GM19438 (cell line): ENCODE data around the gene DDX25.

Experiments
- ATAC-seq: cut with Tn5 transposase; IDR thresholded peaks from one replicate; pipeline ENCODE4 v1.9.1; 2021; ENCODE audit warnings: low read depth; ENCODE audit not compliant: unreplicated experiment

The DDX25 gene

DNA sequence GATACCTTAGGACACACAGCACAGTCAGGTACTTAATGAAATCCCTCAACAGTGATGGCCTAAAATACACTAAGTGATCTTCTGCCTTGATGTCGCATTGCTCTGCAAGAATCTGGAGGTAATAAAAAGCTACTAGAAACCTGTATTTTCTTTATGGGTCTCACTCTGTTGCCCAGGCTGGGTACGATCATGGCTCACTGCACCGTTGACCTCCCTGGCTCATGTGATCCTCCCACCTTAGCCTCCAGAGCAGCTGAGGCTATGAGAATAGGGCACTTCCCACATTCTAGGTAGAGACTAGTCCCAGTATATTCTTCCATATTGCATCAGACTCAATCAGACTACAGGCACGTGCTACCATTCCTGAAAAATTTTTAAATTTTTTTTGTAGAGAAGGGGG lies 63.2 kb downstream of the DDX25 start:
- ATAC-seq, result no peak

DNA sequence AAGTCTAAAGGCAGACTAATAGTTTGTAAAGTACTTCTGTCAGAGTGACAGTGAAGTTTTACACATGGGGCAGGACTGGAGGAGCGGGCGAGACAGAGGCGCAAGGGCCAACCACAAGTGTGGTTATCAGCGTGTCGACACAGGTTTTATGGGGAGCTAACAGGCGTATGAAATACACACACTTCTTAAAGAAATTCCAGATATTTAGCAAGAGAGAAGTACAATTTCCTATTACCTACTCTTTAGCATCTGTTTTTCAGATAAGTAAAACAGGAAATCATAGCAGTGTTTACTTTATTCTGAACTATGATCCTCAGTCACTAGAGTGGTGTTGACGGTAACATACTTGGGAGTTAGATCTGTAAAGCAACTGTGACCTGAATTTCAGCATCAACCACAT lies 64.0 kb downstream of the DDX25 start:
- no peak for ATAC-seq

DNA sequence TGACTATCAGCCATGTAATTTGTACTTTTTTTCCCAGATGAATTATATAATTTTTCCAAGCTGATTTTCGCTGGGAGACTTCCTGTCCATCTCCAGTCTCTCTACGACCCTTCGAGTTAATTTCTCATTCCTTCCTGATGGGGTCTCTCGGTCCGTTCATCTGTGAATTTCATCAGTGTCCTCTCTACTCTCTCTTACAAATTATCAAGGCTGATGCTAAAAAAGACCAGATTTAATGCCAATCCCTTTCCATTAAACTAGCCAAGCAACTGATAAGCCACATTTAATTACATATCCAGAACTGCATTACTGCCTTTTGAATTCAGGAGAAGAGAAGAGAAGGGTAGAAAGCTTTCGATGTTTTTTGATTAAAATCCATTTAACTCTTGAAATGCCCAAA lies 67.3 kb downstream of the DDX25 start:
- no peak for ATAC-seq

DNA sequence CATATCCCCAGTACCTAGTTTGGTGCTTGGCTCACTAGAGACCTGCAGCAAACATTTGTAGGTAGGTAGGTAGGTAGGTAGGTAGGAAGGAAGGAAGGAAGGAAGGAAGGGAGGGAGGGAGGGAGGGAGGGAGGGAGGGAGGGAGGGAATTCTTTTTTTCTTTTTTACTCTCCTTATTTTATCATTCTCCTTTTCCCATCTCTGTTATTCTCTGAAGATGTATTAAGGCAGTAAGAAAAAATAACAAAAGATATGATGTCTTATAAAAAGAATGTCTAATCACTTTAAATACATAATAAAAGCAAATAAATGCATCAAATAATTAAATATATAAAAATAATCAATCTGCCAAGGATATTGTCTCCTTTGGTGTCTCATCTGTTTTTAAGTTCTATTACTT lies 70.0 kb downstream of the DDX25 start:
- ATAC-seq, result no peak

DNA sequence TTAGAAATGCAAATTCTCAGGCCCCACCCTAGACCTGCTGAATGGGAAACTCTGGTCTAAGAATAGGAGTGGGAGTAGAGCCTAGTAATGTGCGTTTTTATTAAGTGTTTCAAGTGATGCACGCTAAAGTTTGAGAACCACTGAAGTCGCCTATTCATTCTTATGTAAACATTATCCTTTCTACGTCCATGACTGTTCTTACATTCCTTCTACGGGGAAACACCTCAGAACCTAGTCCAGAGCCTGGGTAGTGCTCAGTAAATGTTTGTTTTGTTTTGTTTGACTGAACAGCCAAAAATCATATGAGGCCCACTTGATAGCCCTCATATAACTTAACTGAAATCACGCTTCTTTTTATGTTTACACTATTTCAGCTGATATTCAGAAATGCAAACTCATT lies 71.3 kb downstream of the DDX25 start:
- no peak for ATAC-seq

DNA sequence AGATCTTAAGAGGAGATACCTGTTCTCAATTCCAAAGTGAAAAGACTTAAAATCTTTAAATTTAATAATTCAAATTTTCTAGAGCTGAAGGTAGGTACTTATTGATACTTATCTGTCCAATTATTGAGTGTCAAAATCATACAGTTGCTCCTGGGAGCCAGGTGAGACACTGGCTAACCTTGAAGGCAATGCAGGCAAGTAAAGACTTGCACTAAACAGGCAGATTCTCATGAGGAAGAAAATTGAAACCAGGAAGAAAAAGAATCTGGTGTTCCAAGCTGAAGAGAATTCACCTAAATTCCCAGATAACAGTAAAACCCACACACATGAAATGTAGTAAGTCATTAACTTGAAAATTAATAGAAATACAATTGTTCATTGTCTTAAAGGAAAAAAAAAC lies 71.8 kb downstream of the DDX25 start:
- no peak for ATAC-seq

DNA sequence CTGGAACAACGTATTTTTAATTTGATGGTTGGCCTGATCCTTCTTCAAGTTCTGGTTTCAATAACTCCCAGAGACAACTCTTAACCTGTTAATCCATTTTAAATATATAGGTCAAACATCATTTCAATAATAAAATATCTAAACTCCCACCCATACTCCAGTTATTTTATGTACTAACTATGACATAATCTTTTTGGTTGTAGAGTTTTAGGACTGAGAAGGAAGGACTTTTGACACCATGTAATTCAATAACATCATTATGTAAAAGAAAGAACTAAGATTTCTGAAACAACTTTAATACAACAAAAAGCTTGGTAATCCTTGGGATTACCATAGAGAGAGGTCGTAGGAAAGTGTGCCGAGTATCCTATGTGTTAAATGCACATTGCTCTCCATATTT lies 73.0 kb downstream of the DDX25 start:
- no peak for ATAC-seq

DNA sequence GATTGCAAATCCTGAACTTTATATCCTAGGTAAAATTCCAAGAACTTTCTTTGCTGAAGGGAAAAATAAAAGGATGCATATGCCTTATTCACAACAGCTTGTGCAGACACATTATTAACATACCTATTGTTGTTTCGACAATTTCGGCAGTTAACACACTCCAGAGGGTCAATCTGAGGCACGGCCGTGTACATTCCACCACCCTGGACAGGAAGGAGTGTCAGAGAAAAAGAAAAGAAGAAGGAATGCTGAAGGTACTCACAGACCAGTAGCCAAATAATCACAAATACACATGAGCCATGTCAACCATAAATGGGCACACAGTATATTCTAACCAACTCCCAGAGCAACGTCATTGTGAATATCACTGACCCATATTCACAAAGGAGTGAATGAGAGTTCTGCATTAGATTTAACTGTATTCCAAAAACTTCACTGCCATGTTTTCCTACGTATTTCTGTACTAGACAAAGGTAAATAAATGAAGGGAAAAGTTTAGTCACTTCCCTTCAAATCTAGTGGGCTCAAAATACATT lies 73.9 kb downstream of the DDX25 start:
- ATAC-seq, result no peak
